Measurements from ENCODE around the gene CCDC154.

CCDC154 gene

GRCh38 chr16:1394367-1394951, 49.9 kb downstream of the CCDC154 start:
- no peaks in the 10 kb centered on the region for H3K27me3 ChIP-seq
- H3K4me1 ChIP-seq = no peaks in the 10 kb centered on the region
- H3K36me3 ChIP-seq = no peaks in the 10 kb centered on the region
- no peak for DNase-seq
- no peak for TF ChIP-seq CTCF (IDR thresholded peaks at IDR 0.05; ENCODE audit: low read depth, low read length)
- no peaks in the 10 kb centered on the region for H3K9me3 ChIP-seq
- no peak overlapping the region for H3K4me3 ChIP-seq (ENCODE audit: low read depth, low read length)

GRCh38 chr16:1393613-1394176, 50.7 kb downstream of the CCDC154 start:
- Histone ChIP-seq H3K9me3 (no peaks in the 10 kb centered on the region), H3K4me1 (no peaks in the 10 kb centered on the region), H3K27me3 (no peaks in the 10 kb centered on the region), H3K36me3 (no peaks in the 10 kb centered on the region), H3K4me3 (ENCODE audit: low read depth, low read length) (no peak overlapping the region)
- DNase-seq = no peak
- no peak for TF ChIP-seq CTCF (IDR thresholded peaks at IDR 0.05; ENCODE audit: low read depth, low read length)

- no peaks in the 10 kb centered on the region for H3K36me3 ChIP-seq
- H3K9me3 ChIP-seq = no peaks in the 10 kb centered on the region
- H3K4me1 ChIP-seq = no peaks in the 10 kb centered on the region
- no peak overlapping the region for H3K4me3 ChIP-seq (ENCODE audit: low read depth, low read length)
- TF ChIP-seq CTCF (IDR thresholded peaks at IDR 0.05; ENCODE audit: low read depth, low read length) = peak; percentile 8; the same call in 1 of the 2 replicates
- no peaks in the 10 kb centered on the region for H3K27me3 ChIP-seq
- DNase-seq = no peak
Observed at GRCh38 chr16:1392826-1393225, 51.5 kb downstream of the CCDC154 start.

- Histone ChIP-seq H3K4me3 (ENCODE audit: low read depth, low read length) (no peak overlapping the region), H3K27me3 (no peaks in the 10 kb centered on the region), H3K4me1 (no peaks in the 10 kb centered on the region), H3K36me3 (no peaks in the 10 kb centered on the region), H3K9me3 (no peaks in the 10 kb centered on the region)
- no peak for DNase-seq
- no peak for TF ChIP-seq CTCF (IDR thresholded peaks at IDR 0.05; ENCODE audit: low read depth, low read length)
Observed at GRCh38 chr16:1390239-1390779, 54.0 kb downstream of the CCDC154 start.

- no peaks in the 10 kb centered on the region for H3K27me3 ChIP-seq
- no peaks in the 10 kb centered on the region for H3K4me1 ChIP-seq
- no peak overlapping the region for H3K4me3 ChIP-seq (ENCODE audit: low read depth, low read length)
- TF ChIP-seq CTCF (IDR thresholded peaks at IDR 0.05; ENCODE audit: low read depth, low read length) = no peak
- DNase-seq = no peak
- H3K36me3 ChIP-seq = no peaks in the 10 kb centered on the region
- no peaks in the 10 kb centered on the region for H3K9me3 ChIP-seq
Observed at GRCh38 chr16:1389762-1390161, 54.6 kb downstream of the CCDC154 start.

- no peak for DNase-seq
- no peaks in the 10 kb centered on the region for H3K27me3 ChIP-seq
- no peaks in the 10 kb centered on the region for H3K36me3 ChIP-seq
- H3K4me1 ChIP-seq = no peaks in the 10 kb centered on the region
- H3K4me3 ChIP-seq (ENCODE audit: low read depth, low read length) = no peak overlapping the region
- no peak for TF ChIP-seq CTCF (IDR thresholded peaks at IDR 0.05; ENCODE audit: low read depth, low read length)
- no peaks in the 10 kb centered on the region for H3K9me3 ChIP-seq
Observed at GRCh38 chr16:1387331-1387730, 57.0 kb downstream of the CCDC154 start.

All from BE2C (cell line).